Gastroesophageal sphincter (tissue), 4 donors: ENCODE results near the gene CCDC74B. TPM values are rescaled to one million over a fixed set of nuclear protein-coding genes. Genes with fewer than 3 reads are reported as not detected.
A peak's percentile ranks its signal among the peaks of the same experiment; 100 is the strongest.
"Not testable (repeated sequence)": the region's sequence is repeated elsewhere in the genome, so short reads cannot be mapped to it uniquely, and the experiment has no call there.

Experiments used
- ATAC-seq: fragments of 150-250 bp; one replicate; pipeline ENCODE4 v1.9.1; 2016; ENCODE audit warnings: mild to moderate bottlenecking, moderate library complexity
- H3K27ac ChIP-seq, 4 donors: fragments of 200-600 bp; sonication (generic) in 3 of 4; 1 replicate in 3 of 4; 2 replicates in 1 of 4; pipeline ENCODE4 v1.5.1; 2016 to 2019
- H3K27me3 ChIP-seq: fragments of 200-600 bp; sonication (generic); one replicate; pipeline ENCODE4 v1.5.1; 2019
- H3K36me3 ChIP-seq, 2 donors: fragments of 200-600 bp; sonication (generic); one replicate each; pipeline ENCODE4 v1.5.1; 2019; ENCODE audit warnings: control low read depth in 1 of 2
- H3K4me1 ChIP-seq, 3 donors: fragments of 200-600 bp; sonication (generic); 1 replicate in 2 of 3; 2 replicates in 1 of 3; pipeline ENCODE4 v1.5.1; 2016 to 2019; ENCODE audit warnings: control low read depth in 2 of 3
- H3K4me3 ChIP-seq, 2 donors: fragments of 200-600 bp; sonication (generic); one replicate each; pipeline ENCODE4 v1.5.1; 2019; ENCODE audit warnings: mild to moderate bottlenecking in 1 of 2, moderate library complexity in 1 of 2
- H3K9me3 ChIP-seq, 3 donors: fragments of 200-600 bp; sonication (generic); one replicate each; pipeline ENCODE4 v1.5.1; 2017 to 2019; ENCODE audit warnings: control low read depth in 2 of 3
- EP300 ChIP-seq: sonication (generic); formaldehyde crosslinking; IDR thresholded peaks from one replicate; pipeline ENCODE4 v1.6.1; 2017; ENCODE audit warnings: antibody characterized with exemption, mild to moderate bottlenecking
- POLR2A ChIP-seq, 2 donors: fragments of 450-650 bp; IDR thresholded peaks; one replicate each; pipeline ENCODE4 v1.6.1; 2017; ENCODE audit warnings: antibody characterized with exemption in 2 of 2, mild to moderate bottlenecking in 2 of 2, moderate library complexity in 1 of 2
- POLR2AphosphoS5 ChIP-seq: sonication (generic); formaldehyde crosslinking; IDR thresholded peaks from one replicate; pipeline ENCODE4 v1.6.1; 2017; ENCODE audit warnings: antibody characterized with exemption
- WGBS, 2 donors: methylation state at CpG; one replicate each; pipeline ENCODE4 v1.1.5; 2018; ENCODE audit warnings: low coverage in 1 of 2; 5-methylcytosine and 5-hydroxymethylcytosine counted together
- total RNA-seq, 4 donors: library from RNA; depleted of rRNA; stranded (reverse); fragments of >200 nt; gene quantifications; one replicate each; pipeline ENCODE4 v1.1.0, GENCODE V29; 2016
- TF ChIP-seq, protein P1 (sequence below), 4 experiments: fragments of 200-600 bp in 2 of 4; fragments of 450-650 bp in 2 of 4; sonication (generic) in 1 of 4; IDR thresholded peaks; one replicate each; pipeline ENCODE4 v1.5.1; 2017 to 2019; ENCODE audit warnings: antibody characterized with exemption in 4 of 4, mild to moderate bottlenecking in 2 of 4, moderate library complexity in 2 of 4

Gene CCDC74B
- total RNA-seq, result 1 to 10 TPM; 2.0 to 5.1 (median 4.3) TPM

GRCh38 chr2:130145006-130145414 is at the start of gene CCDC74B:
CCDC74B (minus strand) TSS chr2:130145112; CDS start chr2:130144996, 116 bp downstream.
- Histone ChIP-seq H3K27ac (peak within 1 kb of the TSS in 2 of 4 donors; percentile 12 to 43), H3K4me3 (peak within 1 kb of the TSS; percentile 30 to 46), H3K4me1 (peaks cover 0 to 14% (median 0%) of the 10 kb centered on the region in 3 donors)
- ATAC-seq, result peak; percentile 89
- not testable (repeated sequence) for H3K36me3 ChIP-seq, H3K27me3 ChIP-seq, H3K9me3 ChIP-seq
- WGBS, 2 donors, result 12 to 36% methylated on average over 5 to 9 of the region's 30 CpGs

- not testable (repeated sequence) for H3K4me3 ChIP-seq
Measured at GRCh38 chr2:130193824-130194223, 48.9 kb upstream of the CCDC74B start.

DNA sequence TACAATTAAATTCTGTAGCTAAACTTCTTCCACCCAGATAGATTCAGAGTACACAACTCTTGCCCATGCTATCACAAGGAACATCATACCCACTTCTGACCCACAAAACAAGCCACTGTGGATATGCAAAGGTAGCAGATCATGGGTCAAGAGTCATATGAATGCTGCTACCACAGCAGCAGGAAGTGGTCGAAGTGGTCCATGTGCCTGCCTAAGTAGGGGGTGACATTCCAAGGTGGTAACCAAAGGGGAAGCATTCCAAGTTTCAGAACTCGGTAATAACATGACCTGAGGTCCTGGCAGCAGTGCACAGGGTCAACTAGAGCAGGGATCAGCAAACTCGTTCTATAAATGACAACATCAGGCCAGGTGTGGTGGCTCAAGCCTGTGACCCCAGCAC is 47.5 kb upstream of the CCDC74B start:
- not testable (repeated sequence) for H3K27me3 ChIP-seq, ATAC-seq, H3K9me3 ChIP-seq, H3K4me1 ChIP-seq, H3K27ac ChIP-seq, H3K4me3 ChIP-seq
- H3K36me3 ChIP-seq, result peaks cover 0 to 40% of the 10 kb centered on the region in 2 donors
- WGBS, 2 donors, result 76 to 80% methylated on average over 1 to 3 of the region's 3 CpGs

More at GRCh38 chr2:130193824-130194223, 48.9 kb upstream of the CCDC74B start:
- WGBS, 2 donors, result no CpG with 5 or more reads among the region's 22 CpGs
- H3K9me3 ChIP-seq, H3K27ac ChIP-seq, ATAC-seq, H3K4me1 ChIP-seq, H3K27me3 ChIP-seq: not testable (repeated sequence)
- H3K36me3 ChIP-seq, result peaks cover 0 to 28% of the 10 kb centered on the region in 2 donors

DNA sequence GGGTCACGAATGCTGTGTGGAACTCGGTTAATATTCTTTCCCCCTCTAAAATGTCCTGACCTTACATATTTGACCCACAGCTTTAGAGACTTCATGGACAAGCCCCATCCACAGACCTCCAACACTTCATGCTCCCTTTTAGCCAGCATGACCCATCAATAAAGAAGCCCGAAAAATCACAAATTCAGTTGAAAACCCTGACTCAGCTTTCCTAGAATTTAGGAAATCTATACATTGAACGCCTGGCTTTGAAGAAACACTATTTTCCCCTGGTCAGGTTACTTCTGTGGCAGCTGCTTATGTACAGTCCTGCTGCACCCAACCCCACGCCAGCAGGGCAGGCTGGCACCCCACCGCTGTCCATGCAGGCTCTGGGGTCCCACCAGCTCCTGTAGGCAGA is 46.4 kb upstream of the CCDC74B start:
- peaks cover 0 to 40% of the 10 kb centered on the region in 2 donors for H3K36me3 ChIP-seq
- H3K27me3 ChIP-seq, H3K9me3 ChIP-seq, H3K27ac ChIP-seq, ATAC-seq, H3K4me3 ChIP-seq, H3K4me1 ChIP-seq: not testable (repeated sequence)
- 77 to 88% methylated on average over 4 of the region's 6 CpGs for WGBS, 2 donors

DNA sequence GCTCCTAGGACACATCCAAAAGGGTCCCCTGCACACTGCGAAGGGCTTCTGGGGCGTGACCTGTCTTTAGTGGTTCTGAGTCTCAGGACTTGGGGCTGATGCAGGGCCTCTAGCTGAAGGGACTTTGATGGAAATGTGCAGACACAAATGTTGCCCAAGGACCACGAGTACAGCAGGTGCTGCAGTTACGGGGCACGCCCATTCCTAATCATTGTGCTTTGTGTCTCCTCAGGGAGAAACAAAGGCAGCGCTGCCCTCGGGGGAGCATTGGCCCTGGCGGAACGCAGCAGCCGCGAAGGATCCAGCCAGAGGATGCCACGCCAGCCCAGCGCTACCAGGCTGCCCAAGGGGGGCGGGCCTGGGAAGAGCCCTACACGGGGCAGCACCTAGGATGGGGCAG is 45.3 kb upstream of the CCDC74B start:
- 93% methylated on average over 4 of the region's 15 CpGs; no CpG with 5 or more reads in 1 of the 2 donors for WGBS, 2 donors
- H3K4me3 ChIP-seq, result no peak overlapping the region
- no peak for ATAC-seq

GRCh38 chr2:130188958-130189357 is 44.0 kb upstream of the CCDC74B start:
- not testable (repeated sequence) for H3K27me3 ChIP-seq, H3K4me3 ChIP-seq, ATAC-seq, H3K9me3 ChIP-seq, H3K4me1 ChIP-seq, H3K27ac ChIP-seq
- peaks cover 0 to 47% of the 10 kb centered on the region in 2 donors for H3K36me3 ChIP-seq
- WGBS, 2 donors, result 67% methylated on average over 1 of the region's 4 CpGs; no CpG with 5 or more reads in 1 of the 2 donors

More for the DNA sequence above, 45.3 kb upstream of the CCDC74B start:
- Histone ChIP-seq H3K9me3 (no peaks in the 10 kb centered on the region), H3K36me3 (peaks cover 0 to 40% of the 10 kb centered on the region in 2 donors), H3K4me1 (no peaks in the 10 kb centered on the region), H3K27me3 (no peaks in the 10 kb centered on the region), H3K27ac (no peak overlapping the region)
- TF ChIP-seq, protein P1, sequence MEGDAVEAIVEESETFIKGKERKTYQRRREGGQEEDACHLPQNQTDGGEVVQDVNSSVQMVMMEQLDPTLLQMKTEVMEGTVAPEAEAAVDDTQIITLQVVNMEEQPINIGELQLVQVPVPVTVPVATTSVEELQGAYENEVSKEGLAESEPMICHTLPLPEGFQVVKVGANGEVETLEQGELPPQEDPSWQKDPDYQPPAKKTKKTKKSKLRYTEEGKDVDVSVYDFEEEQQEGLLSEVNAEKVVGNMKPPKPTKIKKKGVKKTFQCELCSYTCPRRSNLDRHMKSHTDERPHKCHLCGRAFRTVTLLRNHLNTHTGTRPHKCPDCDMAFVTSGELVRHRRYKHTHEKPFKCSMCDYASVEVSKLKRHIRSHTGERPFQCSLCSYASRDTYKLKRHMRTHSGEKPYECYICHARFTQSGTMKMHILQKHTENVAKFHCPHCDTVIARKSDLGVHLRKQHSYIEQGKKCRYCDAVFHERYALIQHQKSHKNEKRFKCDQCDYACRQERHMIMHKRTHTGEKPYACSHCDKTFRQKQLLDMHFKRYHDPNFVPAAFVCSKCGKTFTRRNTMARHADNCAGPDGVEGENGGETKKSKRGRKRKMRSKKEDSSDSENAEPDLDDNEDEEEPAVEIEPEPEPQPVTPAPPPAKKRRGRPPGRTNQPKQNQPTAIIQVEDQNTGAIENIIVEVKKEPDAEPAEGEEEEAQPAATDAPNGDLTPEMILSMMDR (IDR thresholded peaks at IDR 0.05), result no peak
- no peak for TF ChIP-seq POLR2AphosphoS5
- TF ChIP-seq POLR2A (IDR thresholded peaks at IDR 0.05), result no peak
- no peak for TF ChIP-seq EP300

DNA sequence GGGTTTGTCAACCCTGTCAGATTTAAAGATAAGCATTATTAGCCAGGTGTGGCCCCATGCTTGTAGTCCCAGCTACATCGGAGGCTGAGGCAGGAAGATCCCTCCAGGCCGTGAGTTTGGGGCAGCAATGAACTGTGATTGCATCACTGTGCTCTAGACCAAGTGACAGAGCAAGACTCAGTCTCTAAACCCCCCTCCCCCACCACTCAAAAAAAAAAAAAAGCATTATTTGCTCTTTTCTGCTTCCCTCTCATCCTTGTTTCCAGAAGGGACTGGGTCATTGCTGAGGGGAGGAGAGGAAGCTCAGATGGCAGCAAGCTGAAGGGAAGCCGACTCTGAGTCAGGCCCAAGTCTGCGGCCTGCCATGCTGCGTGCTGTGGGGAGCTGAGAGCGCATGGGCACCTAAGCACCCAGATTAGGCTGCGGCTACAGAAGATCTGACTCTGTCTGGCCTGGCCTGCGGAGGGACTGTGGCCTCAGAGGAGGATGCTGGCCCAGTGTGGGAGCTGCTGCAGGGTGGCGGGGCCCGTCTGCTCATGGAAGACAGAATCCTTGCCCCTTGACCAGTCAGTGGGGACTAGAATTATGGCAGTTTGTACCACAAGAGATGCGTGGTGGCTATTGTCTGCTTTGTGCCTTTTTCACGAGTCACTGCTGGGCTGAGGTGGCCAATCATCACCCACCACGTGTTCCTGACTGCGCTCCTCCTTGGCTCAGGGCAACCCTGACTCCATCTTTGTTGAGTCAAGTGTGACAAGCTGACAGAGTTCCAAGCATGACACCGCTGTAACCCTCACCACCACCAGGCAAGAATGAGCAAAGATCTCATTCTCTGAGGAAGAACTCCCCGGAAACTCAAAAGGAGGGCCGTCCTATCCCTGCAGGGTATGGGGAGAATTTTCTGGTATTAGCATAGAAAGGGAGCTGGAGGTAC is 43.2 kb upstream of the CCDC74B start:
- peaks cover 0 to 15% (median 7%) of the 10 kb centered on the region in 3 donors for H3K4me1 ChIP-seq
- not testable (repeated sequence) for H3K27me3 ChIP-seq, H3K9me3 ChIP-seq, H3K27ac ChIP-seq, H3K4me3 ChIP-seq, ATAC-seq
- peaks cover 0 to 47% of the 10 kb centered on the region in 2 donors for H3K36me3 ChIP-seq
- WGBS, 2 donors, result 93 to 96% methylated on average over 4 to 6 of the region's 17 CpGs

DNA sequence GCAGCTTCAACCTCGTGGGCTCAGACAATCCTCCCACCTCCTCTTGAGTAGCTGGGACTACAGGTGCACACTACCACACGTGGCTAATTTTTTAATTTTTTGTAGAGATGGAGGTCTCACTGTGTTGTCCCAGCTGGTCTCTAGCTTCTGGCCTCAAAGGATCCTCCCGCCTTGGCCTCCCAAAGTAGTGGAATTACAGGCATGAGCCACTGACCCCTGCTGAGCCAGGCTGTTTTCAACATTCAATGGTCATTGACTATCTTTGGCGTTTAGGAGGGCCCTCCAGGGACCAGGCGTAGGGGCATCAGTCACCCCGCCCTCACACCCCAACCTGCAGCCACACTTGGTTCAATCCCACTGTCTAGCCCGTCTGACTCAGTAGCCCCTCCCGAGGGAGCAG is 42.4 kb upstream of the CCDC74B start:
- Histone ChIP-seq H3K36me3 (peaks cover 0 to 47% of the 10 kb centered on the region in 2 donors), H3K27me3 (no peaks in the 10 kb centered on the region), H3K9me3 (no peaks in the 10 kb centered on the region), H3K27ac (no peak overlapping the region), H3K4me3 (no peak overlapping the region), H3K4me1 (peaks cover 0 to 20% (median 11%) of the 10 kb centered on the region in 3 donors)
- ATAC-seq, result no peak
- TF ChIP-seq EP300 (no peak), POLR2AphosphoS5 (no peak), POLR2A (IDR thresholded peaks at IDR 0.05) (no peak)
- TF ChIP-seq, protein P1 (IDR thresholded peaks at IDR 0.05), result no peak
- WGBS, 2 donors, result 40 to 100% methylated on average over 1 of the region's 8 CpGs
